Small intestine (tissue), 7 donors: ENCODE results near the gene FASTKD1. TPM values are rescaled to one million over a fixed set of nuclear protein-coding genes. Genes with fewer than 3 reads are reported as not detected.
A peak's percentile ranks its signal among the peaks of the same experiment; 100 is the strongest.

Source experiments
- DNase-seq, 2 donors: peaks; one replicate each; pipeline versions ENCODE4 v3.0.0 to v3.0.0-alpha.2; 2013
- FAIRE-seq: peaks from 2 replicates; lab custom pipeline; 2012; peaks lifted over from hg19 to GRCh38; lab: Jason Lieb, UNC
- H3K27ac ChIP-seq, 3 donors: one replicate each; pipeline ENCODE4 v1.5.1; 2013; ENCODE audit warnings: low read length in 2 of 3, mild to moderate bottlenecking in 2 of 3, control low read depth in 1 of 3, inconsistent platforms in 1 of 3, low read depth in 1 of 3, moderate library complexity in 1 of 3
- H3K27me3 ChIP-seq, 3 donors: one replicate each; pipeline ENCODE4 v1.6.1; 2013; ENCODE audit warnings: low read length in 3 of 3, inconsistent platforms in 1 of 3; ENCODE audit not compliant: control insufficient read depth in 3 of 3, insufficient read depth in 3 of 3
- H3K36me3 ChIP-seq, 3 donors: one replicate each; pipeline ENCODE4 v1.6.1; 2013; ENCODE audit warnings: low read length in 3 of 3, inconsistent platforms in 1 of 3, low read depth in 1 of 3, mild to moderate bottlenecking in 1 of 3, moderate library complexity in 1 of 3; ENCODE audit not compliant: control insufficient read depth in 3 of 3, insufficient read depth in 2 of 3
- H3K4me1 ChIP-seq, 3 donors: one replicate each; pipeline ENCODE4 v1.6.1; 2013; ENCODE audit warnings: low read length in 2 of 3, inconsistent platforms in 1 of 3, low read depth in 1 of 3, mild to moderate bottlenecking in 1 of 3, moderate library complexity in 1 of 3; ENCODE audit not compliant: control insufficient read depth in 3 of 3, insufficient read depth in 2 of 3
- H3K4me3 ChIP-seq, 3 donors: one replicate each; pipeline ENCODE4 v1.5.1; 2013; ENCODE audit warnings: low read length in 3 of 3, control low read depth in 1 of 3, inconsistent platforms in 1 of 3, low read depth in 1 of 3, mild to moderate bottlenecking in 1 of 3, moderate library complexity in 1 of 3
- H3K9me3 ChIP-seq, 2 donors: one replicate each; pipeline ENCODE4 v1.6.1; 2013; ENCODE audit warnings: low read depth in 1 of 2, low read length in 1 of 2; ENCODE audit not compliant: control insufficient read depth in 2 of 2, insufficient read depth in 1 of 2
- WGBS, 3 donors: extraction: QIAGEN DNeasy Blood & Tissue Kit; methylation state at CpG; one replicate each; pipeline ENCODE4 v1.1.7; 2013; 5-methylcytosine and 5-hydroxymethylcytosine counted together
- polyA plus RNA-seq, 4 donors: library from polyadenylated mRNA; stranded (reverse) in 3 of 4; unstranded in 1 of 4; fragments of 200-250 nt in 3 of 4; fragments of 120-200 nt in 1 of 4; gene quantifications; one replicate each; pipeline versions ENCODE4 v1.2.1 to v1.2.3, GENCODE V29; 2013
- donor health status: healthy with polysubstance abuse.
- donor health status: control.
- donor health status: control.
- donor health status: Bipolar disorder and iron deficiency.
- donor health status: healthy.

The FASTKD1 gene
- polyA plus RNA-seq, 4 donors: 32.1 to 110 (median 52.6) TPM

- Histone ChIP-seq H3K27ac (no peak overlapping the region), H3K27me3 (no peaks in the 10 kb centered on the region), H3K4me3 (no peak overlapping the region), H3K9me3 (no peaks in the 10 kb centered on the region), H3K4me1 (no peaks in the 10 kb centered on the region), H3K36me3 (peaks cover 0 to 14% (median 0%) of the 10 kb centered on the region in 3 donors)
- DNase-seq (no peak), FAIRE-seq (no peak)
Observed at GRCh38 chr2:169490834-169491233, 82.8 kb downstream of the FASTKD1 start.

- peak; percentile 23 for FAIRE-seq
- no peak overlapping the region for H3K27ac ChIP-seq
- no peak overlapping the region for H3K4me3 ChIP-seq
- no peak for DNase-seq
- H3K27me3 ChIP-seq: no peaks in the 10 kb centered on the region
- H3K4me1 ChIP-seq: peaks cover 0 to 4% (median 0%) of the 10 kb centered on the region in 3 donors
- H3K9me3 ChIP-seq: no peaks in the 10 kb centered on the region
- H3K36me3 ChIP-seq: peaks cover 3 to 10% (median 3%) of the 10 kb centered on the region in 3 donors
Observed at GRCh38 chr2:169486487-169486886, 87.2 kb downstream of the FASTKD1 start.

- Histone ChIP-seq H3K36me3 (peaks cover 3 to 10% (median 3%) of the 10 kb centered on the region in 3 donors), H3K4me1 (peaks cover 0 to 10% (median 0%) of the 10 kb centered on the region in 3 donors), H3K4me3 (no peak overlapping the region), H3K9me3 (no peaks in the 10 kb centered on the region), H3K27ac (no peak overlapping the region), H3K27me3 (no peaks in the 10 kb centered on the region)
- DNase-seq: no peak
- no peak for FAIRE-seq
- 71 to 83% (median 77%) methylated on average over 1 of the region's 1 CpG for WGBS, 3 donors
Observed at GRCh38 chr2:169485650-169486138, 88.0 kb downstream of the FASTKD1 start.

- no peak for FAIRE-seq
- Histone ChIP-seq H3K27me3 (no peaks in the 10 kb centered on the region), H3K4me1 (peaks cover 0 to 10% (median 2%) of the 10 kb centered on the region in 3 donors), H3K36me3 (peaks cover 3 to 4% (median 3%) of the 10 kb centered on the region in 3 donors), H3K4me3 (peak overlapping the region in 2 of 3 donors; percentile 69 to 81), H3K9me3 (no peaks in the 10 kb centered on the region), H3K27ac (peak overlapping the region in 1 of 3 donors; percentile 68)
- no peak for DNase-seq
- WGBS, 3 donors: 19 to 37% (median 29%) methylated on average over 9 of the region's 9 CpGs
Observed at GRCh38 chr2:169480079-169480465, 93.6 kb downstream of the FASTKD1 start.

Other genes with a start within 250 kb of the FASTKD1 start
- 10 to 100 TPM in 1 of 4 donors, under 1 TPM in 1, not detected in 2; 0.01 to 10.4 TPM for gene LRP2, start 211.3 kb downstream of the FASTKD1 start, polyA plus RNA-seq
- 1 to 10 TPM in 2 of 4 donors, under 1 TPM in 2; 0.81 to 4.2 (median 1.8) TPM for gene BBS5, start 94.4 kb downstream of the FASTKD1 start, polyA plus RNA-seq
- gene KLHL41, start 64.2 kb downstream of the FASTKD1 start, polyA plus RNA-seq: 1 to 10 TPM in 3 of 4 donors, under 1 TPM in 1; 0.31 to 9.3 (median 2.1) TPM
- 10 to 100 TPM; 33.5 to 72.9 (median 50.8) TPM for gene PPIG, start 10.5 kb upstream of the FASTKD1 start, polyA plus RNA-seq
- gene CFAP210, start 120.5 kb upstream of the FASTKD1 start, polyA plus RNA-seq: under 1 TPM in 2 of 4 donors, not detected in 2; 0.09 to 0.27 TPM
- gene PHOSPHO2, start 120.6 kb upstream of the FASTKD1 start, polyA plus RNA-seq: 10 to 100 TPM in 1 of 4 donors, 1 to 10 TPM in 3; 3.8 to 22.1 (median 5.3) TPM
- gene KLHL23, start 160.0 kb upstream of the FASTKD1 start, polyA plus RNA-seq: 10 to 100 TPM in 1 of 4 donors, 1 to 10 TPM in 3; 3.2 to 37.6 (median 5.4) TPM
- gene SSB, start 225.0 kb upstream of the FASTKD1 start, polyA plus RNA-seq: 100 to 1,000 TPM in 1 of 4 donors, 10 to 100 TPM in 3; 47.6 to 115 (median 67.4) TPM